ENCODE data around the gene MECP2.

GRCh38 chrX:154115750-154116149, 18.2 kb upstream of the MECP2 start:
- TF ChIP-seq RFX5 (IDR thresholded peaks at IDR 0.05; ENCODE audit: low read depth, low read length) (no peak), EZH2 (IDR thresholded peaks at IDR 0.05; ENCODE audit: borderline replicate concordance, control insufficient read depth, low read depth, low read length) (no peak), GABPA (IDR thresholded peaks at IDR 0.05; ENCODE audit: low read depth) (no peak), ZNF207 (IDR thresholded peaks at IDR 0.05; ENCODE audit: borderline replicate concordance) (no peak), RELA (IDR thresholded peaks at IDR 0.05; ENCODE audit: borderline replicate concordance, partially characterized antibody) (no peak)
- TF ChIP-seq, protein P1, sequence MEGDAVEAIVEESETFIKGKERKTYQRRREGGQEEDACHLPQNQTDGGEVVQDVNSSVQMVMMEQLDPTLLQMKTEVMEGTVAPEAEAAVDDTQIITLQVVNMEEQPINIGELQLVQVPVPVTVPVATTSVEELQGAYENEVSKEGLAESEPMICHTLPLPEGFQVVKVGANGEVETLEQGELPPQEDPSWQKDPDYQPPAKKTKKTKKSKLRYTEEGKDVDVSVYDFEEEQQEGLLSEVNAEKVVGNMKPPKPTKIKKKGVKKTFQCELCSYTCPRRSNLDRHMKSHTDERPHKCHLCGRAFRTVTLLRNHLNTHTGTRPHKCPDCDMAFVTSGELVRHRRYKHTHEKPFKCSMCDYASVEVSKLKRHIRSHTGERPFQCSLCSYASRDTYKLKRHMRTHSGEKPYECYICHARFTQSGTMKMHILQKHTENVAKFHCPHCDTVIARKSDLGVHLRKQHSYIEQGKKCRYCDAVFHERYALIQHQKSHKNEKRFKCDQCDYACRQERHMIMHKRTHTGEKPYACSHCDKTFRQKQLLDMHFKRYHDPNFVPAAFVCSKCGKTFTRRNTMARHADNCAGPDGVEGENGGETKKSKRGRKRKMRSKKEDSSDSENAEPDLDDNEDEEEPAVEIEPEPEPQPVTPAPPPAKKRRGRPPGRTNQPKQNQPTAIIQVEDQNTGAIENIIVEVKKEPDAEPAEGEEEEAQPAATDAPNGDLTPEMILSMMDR (IDR thresholded peaks at IDR 0.05 in 2 of 3, conservative IDR thresholded peaks at IDR 0.05 in 1 of 3; ENCODE audit: control insufficient read depth in 2 of 3, extremely low read depth in 1 of 3, insufficient read depth in 1 of 3, low read depth in 3 of 3, low read length in 3 of 3) = no peak

Measured in GM12878 (cell line).